GM12878 (cell line): ENCODE data around the gene DLX3.
"Not testable (repeated sequence)": the region's sequence is repeated elsewhere in the genome, so short reads cannot be mapped to it uniquely, and the experiment has no call there.

ENCODE experiments used
- ELK1 ChIP-seq: IDR thresholded peaks from 2 replicates; pipeline ENCODE4 v1.6.1; 2012; ENCODE audit warnings: low read depth, low read length, improper control_type of control experiment
- GABPA ChIP-seq: IDR thresholded peaks from 2 replicates; pipeline ENCODE4 v1.6.1; 2014; ENCODE audit warnings: antibody characterized with exemption, low read depth, mild to moderate bottlenecking, inconsistent platforms
- JUNB ChIP-seq: IDR thresholded peaks from 2 replicates; pipeline ENCODE4 v1.6.1; 2016; ENCODE audit warnings: antibody characterized with exemption, mild to moderate bottlenecking
- NR2F1 ChIP-seq: fragments of 450-650 bp; conservative IDR thresholded peaks from 2 replicates; pipeline ENCODE4 v1.6.1; 2017; ENCODE audit warnings: mild to moderate bottlenecking
- RAD21 ChIP-seq: IDR thresholded peaks from 2 replicates; pipeline ENCODE4 v1.6.1; 2011; ENCODE audit warnings: mild to moderate bottlenecking, low read depth, low read length, moderate library complexity; ENCODE audit not compliant: insufficient read depth
- SMARCA5 ChIP-seq: fragments of 450-650 bp; IDR thresholded peaks from 2 replicates; pipeline ENCODE4 v1.6.1; 2017; ENCODE audit warnings: mild to moderate bottlenecking
- SMC3 ChIP-seq: IDR thresholded peaks from 2 replicates; pipeline ENCODE4 v1.6.1; 2011; ENCODE audit warnings: low read length, improper control_type of control experiment, borderline replicate concordance
- TCF7 ChIP-seq: IDR thresholded peaks from 2 replicates; pipeline ENCODE4 v1.6.1; 2014; ENCODE audit warnings: antibody characterized with exemption, borderline replicate concordance

- TF ChIP-seq NR2F1, JUNB, SMC3, GABPA, TCF7, SMARCA5, RAD21, ELK1: not testable (repeated sequence)
These were observed 45.5 kb upstream of the DLX3 start for GRCh38 chr17:50040496-50040895.
